ENCODE results near the gene RGS1. TPM values are rescaled to one million over a fixed set of nuclear protein-coding genes. Genes with fewer than 3 reads are reported as not detected.

Gene RGS1
- polyA plus RNA-seq, 4 donors = 2.0 to 8.5 (median 2.6) TPM

- DNase-seq (ENCODE audit: low read depth in 4 of 4, low spot score in 3 of 4) = no peak
Measured at GRCh38 chr1:192552760-192553191, 22.8 kb upstream of the RGS1 start.

GRCh38 chr1:192553741-192554140 lies 21.8 kb upstream of the RGS1 start:
- no peak for DNase-seq (ENCODE audit: low read depth in 4 of 4, low spot score in 3 of 4)

- no peak for DNase-seq (ENCODE audit: low read depth in 4 of 4, low spot score in 3 of 4)
Measured at GRCh38 chr1:192554904-192555303, 20.7 kb upstream of the RGS1 start.

GRCh38 chr1:192555399-192555798 lies 20.2 kb upstream of the RGS1 start:
- DNase-seq (ENCODE audit: low read depth in 4 of 4, low spot score in 3 of 4) = no peak

GRCh38 chr1:192557841-192558595 lies 17.6 kb upstream of the RGS1 start:
- DNase-seq (ENCODE audit: low read depth in 4 of 4, low spot score in 3 of 4) = no peak

- no peak for DNase-seq (ENCODE audit: low read depth in 4 of 4, low spot score in 3 of 4)
Measured at GRCh38 chr1:192559115-192560006, 16.2 kb upstream of the RGS1 start.

- DNase-seq (ENCODE audit: low read depth in 4 of 4, low spot score in 3 of 4) = no peak
Measured at GRCh38 chr1:192561301-192561700, 14.3 kb upstream of the RGS1 start.

- DNase-seq (ENCODE audit: low read depth in 4 of 4, low spot score in 3 of 4) = no peak
Measured at GRCh38 chr1:192563129-192563528, 12.4 kb upstream of the RGS1 start.

GRCh38 chr1:192564099-192564498 lies 11.5 kb upstream of the RGS1 start:
- no peak for DNase-seq (ENCODE audit: low read depth in 4 of 4, low spot score in 3 of 4)

- no peak for DNase-seq (ENCODE audit: low read depth in 4 of 4, low spot score in 3 of 4)
Measured at GRCh38 chr1:192565946-192566345, 9.6 kb upstream of the RGS1 start.

- no peak for DNase-seq (ENCODE audit: low read depth in 4 of 4, low spot score in 3 of 4)
Measured at GRCh38 chr1:192566657-192567056, 8.9 kb upstream of the RGS1 start.

- DNase-seq (ENCODE audit: low read depth in 4 of 4, low spot score in 3 of 4) = no peak
Measured at GRCh38 chr1:192568063-192568462, 7.5 kb upstream of the RGS1 start.

GRCh38 chr1:192571668-192572067 lies 3.9 kb upstream of the RGS1 start:
- DNase-seq (ENCODE audit: low read depth in 4 of 4, low spot score in 3 of 4) = no peak

- DNase-seq (ENCODE audit: low read depth in 4 of 4, low spot score in 3 of 4) = no peak
Measured at GRCh38 chr1:192573499-192573898, 2.1 kb upstream of the RGS1 start.

GRCh38 chr1:192574073-192574472 lies 1.5 kb upstream of the RGS1 start:
- no peak for DNase-seq (ENCODE audit: low read depth in 4 of 4, low spot score in 3 of 4)

- no peak for DNase-seq (ENCODE audit: low read depth in 4 of 4, low spot score in 3 of 4)
Measured at GRCh38 chr1:192576190-192577144, 894 bp downstream of the RGS1 start.

GRCh38 chr1:192577145-192578140 lies 1.9 kb downstream of the RGS1 start:
- no peak for DNase-seq (ENCODE audit: low read depth in 4 of 4, low spot score in 3 of 4)

- DNase-seq (ENCODE audit: low read depth in 4 of 4, low spot score in 3 of 4) = no peak
Measured at GRCh38 chr1:192578144-192578909, 2.8 kb downstream of the RGS1 start.
